HT-29 (cell line): ENCODE results near the gene TSKS. TPM values are rescaled to one million over a fixed set of nuclear protein-coding genes. Genes with fewer than 3 reads are reported as not detected.
A peak's percentile ranks its signal among the peaks of the same experiment; 100 is the strongest.

Experiments
- DNase-seq: peaks from one replicate; pipeline ENCODE4 v3.0.0-alpha.2; 2015; ENCODE audit warnings: low spot score
- total RNA-seq: library from RNA; depleted of rRNA; stranded (reverse); fragments of >200 nt; shearing (Covaris generic); gene quantifications from 2 replicates; pipeline ENCODE4 v1.2.3, GENCODE V29; 2014; rRNA removed

The TSKS gene
- not detected in 2 replicates for total RNA-seq

- no peak for DNase-seq
Observed at GRCh38 chr19:49763230-49763629, at the start of gene TSKS. Gene TSKS (minus strand): TSS chr19:49763306. CDS start chr19:49763247, 59 bp downstream.

- DNase-seq = no peak
Observed at GRCh38 chr19:49812452-49812996, 49.4 kb upstream of the TSKS start.

GRCh38 chr19:49811328-49811727 is 48.2 kb upstream of the TSKS start:
- DNase-seq = peak; percentile 30

GRCh38 chr19:49809941-49810389 is 46.9 kb upstream of the TSKS start:
- DNase-seq = no peak

GRCh38 chr19:49809160-49809940 is 46.2 kb upstream of the TSKS start:
- DNase-seq = peak; percentile 48

- DNase-seq = peak; percentile 81
Observed at GRCh38 chr19:49808711-49809159, 45.6 kb upstream of the TSKS start.

GRCh38 chr19:49807904-49808675 is 45.0 kb upstream of the TSKS start:
- no peak for DNase-seq

- no peak for DNase-seq
Observed at GRCh38 chr19:49807058-49807903, 44.2 kb upstream of the TSKS start.

- DNase-seq = no peak
Observed at GRCh38 chr19:49806620-49806959, 43.5 kb upstream of the TSKS start.

- no peak for DNase-seq
Observed at GRCh38 chr19:49805822-49806619, 42.9 kb upstream of the TSKS start.

GRCh38 chr19:49803529-49803856 is 40.4 kb upstream of the TSKS start:
- DNase-seq = no peak

- no peak for DNase-seq
Observed at GRCh38 chr19:49802836-49803528, 39.9 kb upstream of the TSKS start.

GRCh38 chr19:49801966-49802661 is 39.0 kb upstream of the TSKS start:
- peak; percentile 39 for DNase-seq

- no peak for DNase-seq
Observed at GRCh38 chr19:49801401-49801888, 38.3 kb upstream of the TSKS start.

GRCh38 chr19:49800771-49801170 is 37.7 kb upstream of the TSKS start:
- DNase-seq = no peak

GRCh38 chr19:49799798-49800376 is 36.8 kb upstream of the TSKS start:
- DNase-seq = no peak

- no peak for DNase-seq
Observed at GRCh38 chr19:49799271-49799797, 36.2 kb upstream of the TSKS start.

- DNase-seq = no peak
Observed at GRCh38 chr19:49798574-49798973, 35.5 kb upstream of the TSKS start.

GRCh38 chr19:49795615-49796014 is 32.5 kb upstream of the TSKS start:
- no peak for DNase-seq
